Mesenchymal stem cell (in vitro differentiated cells and primary cell): ENCODE results near the gene PNLIP.

Source experiments
- DNase-seq: peaks from one replicate; pipeline ENCODE4 v3.0.0-alpha.2; 2013
- H2AFZ ChIP-seq: one replicate; pipeline ENCODE4 v1.6.1; 2013; ENCODE audit warnings: low read depth, mild to moderate bottlenecking, control low read depth, inconsistent platforms, low read length, moderate library complexity
- H2AK5ac ChIP-seq: 2 replicates; pipeline ENCODE4 v1.6.1; 2013; ENCODE audit warnings: low read length, moderate library complexity, mild to moderate bottlenecking, inconsistent platforms; ENCODE audit not compliant: severe bottlenecking
- H2BK120ac ChIP-seq: one replicate; pipeline ENCODE4 v1.6.1; 2013; ENCODE audit warnings: low read depth, mild to moderate bottlenecking, inconsistent platforms, low read length, moderate library complexity
- H2BK12ac ChIP-seq, 2 experiments: one replicate each; pipeline ENCODE4 v1.6.1; 2013; ENCODE audit warnings: inconsistent platforms in 2 of 2, low read length in 2 of 2, mild to moderate bottlenecking in 2 of 2, moderate library complexity in 2 of 2, control low read depth in 1 of 2
- H2BK15ac ChIP-seq: one replicate; pipeline ENCODE4 v1.6.1; 2013; ENCODE audit warnings: mild to moderate bottlenecking, low read depth, inconsistent platforms; ENCODE audit not compliant: poor library complexity, severe bottlenecking
- H2BK5ac ChIP-seq: 2 replicates; pipeline ENCODE4 v1.6.1; 2013; ENCODE audit warnings: low read depth, mild to moderate bottlenecking, low read length, control low read depth, inconsistent platforms; ENCODE audit not compliant: poor library complexity, severe bottlenecking
- H3K14ac ChIP-seq, 2 experiments: one replicate each; pipeline ENCODE4 v1.6.1; 2013; ENCODE audit warnings: inconsistent platforms in 2 of 2, low read length in 2 of 2, control low read depth in 1 of 2, mild to moderate bottlenecking in 1 of 2, moderate library complexity in 1 of 2
- H3K18ac ChIP-seq, 2 experiments: one replicate each; pipeline ENCODE4 v1.6.1; 2013; ENCODE audit warnings: inconsistent platforms in 2 of 2, low read length in 2 of 2, control low read depth in 1 of 2, low read depth in 1 of 2, mild to moderate bottlenecking in 1 of 2
- H3K23ac ChIP-seq, 2 experiments: one replicate each; pipeline ENCODE4 v1.6.1; 2013; ENCODE audit warnings: inconsistent platforms in 2 of 2, low read length in 2 of 2, mild to moderate bottlenecking in 2 of 2, moderate library complexity in 2 of 2, control low read depth in 1 of 2
- H3K27ac ChIP-seq: 2 replicates; pipeline ENCODE4 v1.5.1; 2013; ENCODE audit warnings: mild to moderate bottlenecking, moderate library complexity, low read length, control low read depth, inconsistent platforms; ENCODE audit not compliant: poor library complexity, severe bottlenecking
- H3K27me3 ChIP-seq, 2 experiments: 2 replicates each; pipeline versions ENCODE4 v1.6.1 to v1.7.0; 2013; ENCODE audit warnings: low read length in 2 of 2, mild to moderate bottlenecking in 2 of 2, moderate library complexity in 2 of 2, control low read depth in 1 of 2, inconsistent platforms in 1 of 2; ENCODE audit not compliant: control insufficient read depth in 1 of 2, insufficient read depth in 1 of 2
- H3K36me3 ChIP-seq, 2 experiments: 2 replicates each; pipeline versions ENCODE4 v1.6.1 to v1.7.0; 2013; ENCODE audit warnings: low read length in 2 of 2, control low read depth in 1 of 2, inconsistent platforms in 1 of 2, low read depth in 1 of 2, mild to moderate bottlenecking in 1 of 2; ENCODE audit not compliant: insufficient read depth in 2 of 2, control insufficient read depth in 1 of 2
- H3K4ac ChIP-seq, 2 experiments: one replicate each; pipeline ENCODE4 v1.6.1; 2013; ENCODE audit warnings: inconsistent platforms in 2 of 2, low read length in 2 of 2, mild to moderate bottlenecking in 2 of 2, moderate library complexity in 2 of 2, control low read depth in 1 of 2, low read depth in 1 of 2
- H3K4me1 ChIP-seq: 2 replicates; pipeline ENCODE4 v1.6.1; 2013; ENCODE audit warnings: low read depth, low read length, control low read depth; ENCODE audit not compliant: control insufficient read depth, insufficient read depth
- H3K4me2 ChIP-seq: 2 replicates; pipeline ENCODE4 v1.6.1; 2013; ENCODE audit warnings: low read length, mild to moderate bottlenecking, inconsistent platforms; ENCODE audit not compliant: poor library complexity, severe bottlenecking
- H3K4me3 ChIP-seq, 2 experiments: 2 replicates each; pipeline versions ENCODE4 v1.5.1 to v1.7.0; 2013; ENCODE audit warnings: low read length in 2 of 2, mild to moderate bottlenecking in 2 of 2, control low read depth in 1 of 2, low read depth in 1 of 2; ENCODE audit not compliant: insufficient read depth in 1 of 2
- H3K79me1 ChIP-seq: replicated peaks from 2 replicates; pipeline ENCODE4 v1.6.1; 2013; ENCODE audit warnings: mild to moderate bottlenecking, control low read depth, low read length, inconsistent platforms; ENCODE audit not compliant: poor library complexity, severe bottlenecking
- H3K9ac ChIP-seq: 2 replicates; pipeline ENCODE4 v1.7.0; 2013; ENCODE audit warnings: mild to moderate bottlenecking, low read length, moderate library complexity
- H3K9me3 ChIP-seq: 2 replicates; pipeline ENCODE4 v1.7.0; 2013; ENCODE audit warnings: mild to moderate bottlenecking, low read length; ENCODE audit not compliant: control insufficient read depth
- H4K8ac ChIP-seq: one replicate; pipeline ENCODE4 v1.6.1; 2013; ENCODE audit warnings: inconsistent platforms, mild to moderate bottlenecking, low read length, moderate library complexity
- H4K91ac ChIP-seq: one replicate; pipeline ENCODE4 v1.6.1; 2013; ENCODE audit warnings: mild to moderate bottlenecking, low read length, inconsistent platforms
- WGBS: methylation state at CpG from one replicate; pipeline ENCODE4 v1.1.7; 2013; ENCODE audit warnings: mixed read lengths; 5-methylcytosine and 5-hydroxymethylcytosine counted together

PNLIP gene

DNA sequence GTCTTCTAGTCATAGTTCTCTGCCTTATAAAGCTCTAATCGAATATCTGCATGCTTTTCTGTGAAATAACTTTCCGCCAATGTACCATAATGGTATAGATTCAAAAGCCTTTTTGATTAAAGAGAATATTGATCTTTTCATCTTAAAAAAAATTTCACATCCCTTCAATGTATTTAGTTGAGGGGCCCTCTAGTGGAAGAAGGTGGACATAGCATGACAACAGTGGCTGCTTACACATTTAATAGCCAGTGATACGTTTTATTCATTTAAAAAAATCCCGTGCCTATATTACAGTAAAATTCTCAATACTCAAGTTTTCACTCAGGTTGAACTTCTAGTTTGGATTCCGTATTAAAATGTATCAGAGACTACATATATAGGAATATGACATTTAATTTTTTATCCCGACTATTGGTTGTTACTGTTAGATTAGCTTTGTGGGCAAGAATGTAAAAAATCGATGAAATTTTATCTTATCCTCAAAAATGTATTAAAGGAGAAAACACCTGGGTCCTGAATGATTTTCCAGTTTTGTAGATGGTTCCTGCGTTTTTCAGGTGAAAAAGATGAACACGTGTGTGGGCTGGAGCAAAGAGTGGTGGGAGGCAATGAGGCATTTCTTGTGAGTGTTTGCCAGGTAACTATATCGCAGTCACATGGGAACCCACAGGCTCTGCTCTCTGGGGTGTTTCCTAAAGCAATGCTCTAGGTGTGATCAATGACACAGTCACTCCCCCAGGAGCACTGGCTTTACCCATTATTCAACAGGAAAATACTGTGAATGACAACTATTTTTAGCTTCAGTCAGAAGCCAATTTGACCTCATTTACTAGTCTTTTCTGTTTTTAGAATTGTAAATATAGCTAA lies 24.1 kb upstream of the PNLIP start:
- H3K79me1 ChIP-seq = no peaks in the 10 kb centered on the region

DNA sequence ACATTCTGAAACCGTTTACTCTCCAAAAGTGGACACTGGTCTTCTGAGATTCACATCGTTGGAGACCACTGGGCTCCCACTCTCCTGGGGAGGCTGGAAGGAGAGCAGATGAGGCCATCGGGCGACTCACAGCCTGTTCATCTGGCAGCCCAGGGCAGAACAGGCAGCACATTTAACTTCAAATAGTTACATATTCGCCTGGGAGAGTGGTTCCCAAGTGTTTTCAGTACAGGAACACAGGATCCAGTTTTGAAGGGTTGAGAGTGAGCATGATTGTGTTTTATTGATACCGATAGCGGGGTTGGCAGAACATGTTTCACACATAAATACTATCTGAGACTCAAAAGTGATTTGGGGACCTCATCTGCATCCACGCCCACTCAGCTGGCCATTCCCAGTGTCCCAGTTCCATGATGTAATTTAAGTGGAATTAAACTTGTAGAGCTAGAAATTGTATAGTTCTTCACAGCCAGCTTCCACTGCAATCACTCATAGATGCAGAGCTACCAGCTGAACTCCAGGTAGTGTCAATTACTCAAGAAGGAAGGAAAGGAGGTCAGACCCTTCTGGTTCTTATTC lies 22.8 kb upstream of the PNLIP start:
- DNase-seq = no peak
- Histone ChIP-seq H2BK120ac (no peak overlapping the region), H4K91ac (no peak overlapping the region), H3K4ac (no peak overlapping the region), H2AK5ac (no peak overlapping the region), H3K4me1 (no peaks in the 10 kb centered on the region), H3K27ac (no peak overlapping the region), H3K23ac (no peak overlapping the region), H3K14ac (no peak overlapping the region), H2BK15ac (no peak overlapping the region), H3K79me1 (no peaks in the 10 kb centered on the region), H3K36me3 (no peaks in the 10 kb centered on the region), H3K18ac (no peak overlapping the region), H3K27me3 (peaks cover 3 to 16% of the 10 kb centered on the region in 2 experiments), H3K9ac (no peak overlapping the region), H2BK12ac (no peak overlapping the region), H2AFZ (no peak overlapping the region), H4K8ac (no peak overlapping the region), H2BK5ac (no peak overlapping the region), H3K4me2 (no peak overlapping the region), H3K4me3 (no peak overlapping the region), H3K9me3 (no peaks in the 10 kb centered on the region)
- WGBS = 77% methylated on average over 6 of the region's 8 CpGs

More for the DNA sequence above, 24.1 kb upstream of the PNLIP start:
- Histone ChIP-seq H3K27ac (no peak overlapping the region), H2BK15ac (no peak overlapping the region), H3K27me3 (peaks cover 3 to 16% of the 10 kb centered on the region in 2 experiments), H2BK12ac (no peak overlapping the region), H3K9me3 (no peaks in the 10 kb centered on the region), H3K4me2 (no peak overlapping the region), H2BK5ac (no peak overlapping the region), H3K9ac (no peak overlapping the region), H3K23ac (no peak overlapping the region), H3K4ac (no peak overlapping the region), H3K36me3 (no peaks in the 10 kb centered on the region), H3K18ac (no peak overlapping the region), H3K4me3 (no peak overlapping the region), H4K8ac (no peak overlapping the region), H4K91ac (no peak overlapping the region), H2AK5ac (no peak overlapping the region), H2AFZ (no peak overlapping the region), H2BK120ac (no peak overlapping the region), H3K14ac (no peak overlapping the region), H3K4me1 (no peaks in the 10 kb centered on the region)
- DNase-seq = peak; percentile 52
- 75% methylated on average over 3 of the region's 10 CpGs for WGBS

DNA sequence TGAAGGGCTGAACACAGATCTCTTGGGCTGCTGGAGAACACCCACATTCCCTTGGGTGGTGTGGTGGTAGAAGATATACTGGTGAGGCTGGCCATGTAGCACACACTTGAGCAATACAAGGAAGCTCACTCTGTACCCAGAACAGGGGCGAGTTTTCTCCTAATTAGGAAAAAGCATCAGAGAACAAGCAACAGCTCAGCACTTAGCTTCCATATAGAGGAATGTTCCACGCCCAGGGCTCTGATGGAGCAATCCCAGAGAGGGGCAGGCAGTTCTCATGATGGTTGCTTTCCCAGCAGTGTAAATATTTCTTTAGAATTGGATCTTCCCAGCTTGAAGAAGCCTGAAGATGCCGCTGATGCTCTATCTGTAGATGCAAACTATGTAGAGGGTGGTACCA lies 21.0 kb upstream of the PNLIP start:
- WGBS = 62% methylated on average over 3 of the region's 3 CpGs
- no peak overlapping the region for H3K18ac ChIP-seq
- H3K14ac ChIP-seq = no peak overlapping the region
- H2BK120ac ChIP-seq = no peak overlapping the region
- no peaks in the 10 kb centered on the region for H3K36me3 ChIP-seq
- no peak overlapping the region for H2BK12ac ChIP-seq
- no peaks in the 10 kb centered on the region for H3K4me1 ChIP-seq
- H2AFZ ChIP-seq = no peak overlapping the region
- H3K4me2 ChIP-seq = no peak overlapping the region
- no peak overlapping the region for H2AK5ac ChIP-seq
- H3K9ac ChIP-seq = no peak overlapping the region
- no peak overlapping the region for H4K91ac ChIP-seq
- no peak overlapping the region for H3K4ac ChIP-seq
- H4K8ac ChIP-seq = no peak overlapping the region
- no peak overlapping the region for H2BK5ac ChIP-seq
- H3K9me3 ChIP-seq = no peaks in the 10 kb centered on the region
- no peak overlapping the region for H3K27ac ChIP-seq
- no peak overlapping the region for H2BK15ac ChIP-seq
- H3K79me1 ChIP-seq = no peaks in the 10 kb centered on the region
- DNase-seq = no peak
- H3K27me3 ChIP-seq = peaks cover 3 to 16% of the 10 kb centered on the region in 2 experiments
- H3K23ac ChIP-seq = no peak overlapping the region
- no peak overlapping the region for H3K4me3 ChIP-seq

DNA sequence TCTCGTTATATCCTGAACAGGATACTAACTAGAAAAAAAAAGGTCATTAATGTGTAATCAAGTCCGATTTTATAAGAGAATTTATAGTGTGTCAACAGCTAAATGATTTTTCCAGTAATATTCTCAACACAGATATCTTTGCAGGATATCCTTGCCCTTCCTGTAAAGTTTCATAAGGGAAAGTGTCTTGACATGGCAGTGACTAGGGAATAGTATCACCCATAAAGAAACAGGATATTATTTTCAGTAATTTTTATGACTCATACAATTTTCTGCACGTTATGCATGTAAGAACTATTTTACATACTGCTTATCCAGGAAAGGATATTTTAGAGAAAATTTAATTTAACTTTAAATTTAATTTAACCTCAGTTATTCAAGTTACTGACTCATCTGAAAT lies 19.5 kb upstream of the PNLIP start:
- no peak overlapping the region for H3K23ac ChIP-seq
- no peak overlapping the region for H3K4me3 ChIP-seq
- peaks cover 3 to 16% of the 10 kb centered on the region in 2 experiments for H3K27me3 ChIP-seq
- no peak overlapping the region for H3K9ac ChIP-seq
- H2BK15ac ChIP-seq = no peak overlapping the region
- no peak overlapping the region for H2AK5ac ChIP-seq
- H3K27ac ChIP-seq = no peak overlapping the region
- H3K14ac ChIP-seq = no peak overlapping the region
- no peak overlapping the region for H2BK12ac ChIP-seq
- H3K4me2 ChIP-seq = no peak overlapping the region
- H3K79me1 ChIP-seq = no peaks in the 10 kb centered on the region
- H4K8ac ChIP-seq = no peak overlapping the region
- H3K4ac ChIP-seq = no peak overlapping the region
- no peaks in the 10 kb centered on the region for H3K4me1 ChIP-seq
- DNase-seq = no peak
- H3K36me3 ChIP-seq = no peaks in the 10 kb centered on the region
- no CpG with 5 or more reads among the region's 3 CpGs for WGBS
- H2BK5ac ChIP-seq = no peak overlapping the region
- H2BK120ac ChIP-seq = no peak overlapping the region
- no peak overlapping the region for H2AFZ ChIP-seq
- no peak overlapping the region for H4K91ac ChIP-seq
- peaks cover 5% of the 10 kb centered on the region for H3K9me3 ChIP-seq
- H3K18ac ChIP-seq = no peak overlapping the region
